GM12874 (cell line): Measurements from ENCODE around the gene ANKRD27.

Experiments used
- TF ChIP-seq, protein P1 (sequence below): IDR thresholded peaks from 2 replicates; pipeline ENCODE4 v1.5.1; 2011; ENCODE audit warnings: low read depth, mild to moderate bottlenecking, control low read depth, low read length, moderate library complexity; ENCODE audit not compliant: insufficient read depth

The ANKRD27 gene

GRCh38 chr19:32709032-32709431 is 34.1 kb upstream of the ANKRD27 start:
- TF ChIP-seq, protein P1, sequence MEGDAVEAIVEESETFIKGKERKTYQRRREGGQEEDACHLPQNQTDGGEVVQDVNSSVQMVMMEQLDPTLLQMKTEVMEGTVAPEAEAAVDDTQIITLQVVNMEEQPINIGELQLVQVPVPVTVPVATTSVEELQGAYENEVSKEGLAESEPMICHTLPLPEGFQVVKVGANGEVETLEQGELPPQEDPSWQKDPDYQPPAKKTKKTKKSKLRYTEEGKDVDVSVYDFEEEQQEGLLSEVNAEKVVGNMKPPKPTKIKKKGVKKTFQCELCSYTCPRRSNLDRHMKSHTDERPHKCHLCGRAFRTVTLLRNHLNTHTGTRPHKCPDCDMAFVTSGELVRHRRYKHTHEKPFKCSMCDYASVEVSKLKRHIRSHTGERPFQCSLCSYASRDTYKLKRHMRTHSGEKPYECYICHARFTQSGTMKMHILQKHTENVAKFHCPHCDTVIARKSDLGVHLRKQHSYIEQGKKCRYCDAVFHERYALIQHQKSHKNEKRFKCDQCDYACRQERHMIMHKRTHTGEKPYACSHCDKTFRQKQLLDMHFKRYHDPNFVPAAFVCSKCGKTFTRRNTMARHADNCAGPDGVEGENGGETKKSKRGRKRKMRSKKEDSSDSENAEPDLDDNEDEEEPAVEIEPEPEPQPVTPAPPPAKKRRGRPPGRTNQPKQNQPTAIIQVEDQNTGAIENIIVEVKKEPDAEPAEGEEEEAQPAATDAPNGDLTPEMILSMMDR = no peak

GRCh38 chr19:32708457-32708856 is 33.5 kb upstream of the ANKRD27 start:
- TF ChIP-seq, protein P1 = no peak

DNA sequence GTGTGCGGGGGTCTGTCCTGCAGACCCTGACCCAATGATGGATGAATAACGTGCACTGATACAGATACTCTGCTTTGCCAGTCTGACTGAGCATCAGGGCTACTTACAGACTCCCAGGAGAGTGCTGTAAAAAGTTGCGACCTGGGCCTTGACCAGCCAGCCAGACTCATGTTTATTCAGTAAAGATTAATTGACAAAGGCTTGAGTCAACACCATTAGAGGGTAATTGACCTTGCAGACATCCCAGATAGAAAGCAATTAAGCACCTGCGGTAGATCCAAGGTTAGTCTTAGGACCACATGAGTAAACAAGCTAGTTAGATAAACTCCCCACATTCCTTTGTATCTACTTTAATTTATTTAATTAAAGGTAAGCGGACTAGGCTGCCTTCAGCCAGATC is 27.0 kb upstream of the ANKRD27 start:
- TF ChIP-seq, protein P1 = no peak

DNA sequence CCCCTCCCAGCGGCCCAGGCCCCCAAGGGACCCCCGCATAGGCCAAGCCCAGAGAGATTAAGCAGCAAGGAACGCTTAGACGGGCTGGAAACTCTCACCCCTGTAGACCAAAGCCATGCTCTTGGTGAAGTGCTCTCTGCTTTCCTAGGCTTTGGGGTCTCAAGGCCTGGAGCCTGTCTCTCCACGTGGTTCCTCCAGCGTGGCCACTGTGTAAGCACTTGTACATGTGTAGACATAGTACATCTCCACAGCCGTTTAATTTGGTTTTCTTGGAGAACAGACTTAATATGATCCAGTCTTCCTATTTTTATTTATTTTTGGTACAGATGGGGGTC is 17.7 kb upstream of the ANKRD27 start:
- TF ChIP-seq, protein P1 = no peak

GRCh38 chr19:32691952-32692726 is 17.2 kb upstream of the ANKRD27 start:
- TF ChIP-seq, protein P1 = no peak

DNA sequence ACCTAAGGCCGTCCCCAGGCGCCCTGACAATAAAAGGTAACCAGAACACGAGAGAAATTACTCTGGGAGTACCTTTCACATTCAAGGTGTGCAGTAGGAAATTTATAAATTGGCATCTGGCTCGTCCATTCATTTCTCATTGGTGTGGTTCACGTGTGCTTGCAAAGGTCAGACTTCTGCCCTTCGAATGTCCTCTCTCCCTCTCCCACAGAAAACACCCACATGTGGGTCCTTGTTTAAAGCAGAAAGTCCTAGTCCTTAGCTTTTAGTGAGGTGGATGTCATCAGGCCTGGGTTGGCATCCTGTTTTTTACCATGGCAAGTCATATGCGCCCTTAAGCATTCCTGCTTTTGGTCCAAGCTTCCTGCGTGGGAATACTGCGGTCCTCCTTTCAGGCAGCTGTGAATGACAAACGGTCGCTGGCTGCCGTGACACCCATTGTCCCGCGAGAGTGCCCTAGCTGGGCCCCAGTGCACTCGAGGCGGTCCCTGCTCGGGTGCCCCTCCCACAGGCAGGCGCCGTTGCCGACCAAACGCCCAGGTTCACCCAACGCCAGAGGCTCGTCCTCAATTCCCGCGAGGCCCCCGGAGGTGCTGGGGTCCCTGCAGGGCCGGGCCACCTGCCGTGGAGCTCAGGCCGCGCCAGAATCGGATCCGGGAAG is 16.4 kb upstream of the ANKRD27 start, which contains the start of gene NUDT19:
Gene NUDT19, plus strand, starts transcription at position 531 of the 661 bp plus-strand sequence. CDS start 140 bp downstream, outside the sequence.
- TF ChIP-seq, protein P1 = no peak

GRCh38 chr19:32688311-32688710 is 13.3 kb upstream of the ANKRD27 start:
- TF ChIP-seq, protein P1 = no peak
